ENCODE results near the gene NRG3. TPM values are rescaled to one million over a fixed set of nuclear protein-coding genes. Genes with fewer than 3 reads are reported as not detected.

Gene NRG3
- total and polyA plus RNA-seq, 11 donors = 0.11 to 0.41 (median 0.27) TPM; not detected in 7

DNA sequence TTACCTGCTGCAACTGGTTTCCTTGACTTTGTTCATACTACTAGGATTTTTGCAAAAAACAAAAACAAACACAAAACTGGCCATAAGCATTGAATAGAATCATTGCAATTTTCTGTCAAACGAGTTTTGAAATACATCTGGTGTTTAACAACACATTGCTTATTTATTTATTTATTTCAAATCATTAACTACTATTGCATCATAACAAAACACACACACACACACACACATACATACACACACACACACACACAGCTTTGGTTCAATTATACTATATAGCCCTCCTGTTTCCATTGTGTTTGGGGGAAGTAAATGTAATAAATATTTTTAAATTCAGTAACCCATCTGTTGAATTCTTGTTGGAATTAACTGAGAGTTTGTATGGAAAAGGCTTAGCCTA, 43.8 kb downstream of the NRG3 start:
- no peak overlapping the region for H3K27ac ChIP-seq
- DNase-seq = no peak
- H3K4me3 ChIP-seq = no peak overlapping the region
- TF ChIP-seq, protein P1, sequence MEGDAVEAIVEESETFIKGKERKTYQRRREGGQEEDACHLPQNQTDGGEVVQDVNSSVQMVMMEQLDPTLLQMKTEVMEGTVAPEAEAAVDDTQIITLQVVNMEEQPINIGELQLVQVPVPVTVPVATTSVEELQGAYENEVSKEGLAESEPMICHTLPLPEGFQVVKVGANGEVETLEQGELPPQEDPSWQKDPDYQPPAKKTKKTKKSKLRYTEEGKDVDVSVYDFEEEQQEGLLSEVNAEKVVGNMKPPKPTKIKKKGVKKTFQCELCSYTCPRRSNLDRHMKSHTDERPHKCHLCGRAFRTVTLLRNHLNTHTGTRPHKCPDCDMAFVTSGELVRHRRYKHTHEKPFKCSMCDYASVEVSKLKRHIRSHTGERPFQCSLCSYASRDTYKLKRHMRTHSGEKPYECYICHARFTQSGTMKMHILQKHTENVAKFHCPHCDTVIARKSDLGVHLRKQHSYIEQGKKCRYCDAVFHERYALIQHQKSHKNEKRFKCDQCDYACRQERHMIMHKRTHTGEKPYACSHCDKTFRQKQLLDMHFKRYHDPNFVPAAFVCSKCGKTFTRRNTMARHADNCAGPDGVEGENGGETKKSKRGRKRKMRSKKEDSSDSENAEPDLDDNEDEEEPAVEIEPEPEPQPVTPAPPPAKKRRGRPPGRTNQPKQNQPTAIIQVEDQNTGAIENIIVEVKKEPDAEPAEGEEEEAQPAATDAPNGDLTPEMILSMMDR (IDR thresholded peaks at IDR 0.05) = no peak
- TF ChIP-seq POLR2A (IDR thresholded peaks at IDR 0.05) = no peak
- ATAC-seq = no peak
- WGBS, 4 donors = 58 to 70% (median 62%) methylated on average over 1 of the region's 1 CpG
- H3K27me3 ChIP-seq = no peaks in the 10 kb centered on the region
- no peaks in the 10 kb centered on the region for H3K4me1 ChIP-seq
- intact Hi-C loops (cut with DNase I) = no loop called here
- no peaks in the 10 kb centered on the region for H3K36me3 ChIP-seq
- H3K9me3 ChIP-seq = no peaks in the 10 kb centered on the region

DNA sequence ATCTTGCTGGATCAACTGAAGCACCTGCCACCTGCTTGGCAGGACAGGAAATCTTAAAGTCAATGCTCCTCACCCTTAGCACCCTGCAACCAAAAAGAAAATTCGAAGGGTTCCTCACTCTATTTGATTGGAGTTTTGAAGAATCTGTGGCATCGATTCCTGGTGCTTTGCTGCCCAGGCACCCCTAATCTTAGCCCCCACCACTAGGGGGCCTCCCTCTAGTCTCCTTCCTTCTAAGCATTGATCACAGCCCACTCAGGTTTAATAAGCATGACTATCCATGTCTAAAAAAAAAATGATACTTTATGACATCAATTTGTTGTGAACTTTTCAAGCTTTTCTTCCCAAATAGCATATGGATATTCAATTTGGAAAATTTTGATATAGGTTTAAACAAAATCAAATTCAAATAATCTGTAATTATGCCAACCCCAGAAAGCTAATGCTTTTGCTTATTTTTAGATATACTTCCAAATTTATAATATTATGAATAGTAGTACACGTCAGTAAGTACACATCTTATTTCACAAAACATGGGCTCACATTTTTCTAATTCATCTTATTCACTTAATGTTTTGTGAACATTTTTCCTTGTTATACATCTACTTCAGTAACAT, 45.3 kb downstream of the NRG3 start:
- Histone ChIP-seq H3K27me3 (no peaks in the 10 kb centered on the region), H3K27ac (no peak overlapping the region), H3K9me3 (no peaks in the 10 kb centered on the region), H3K4me1 (no peaks in the 10 kb centered on the region), H3K4me3 (no peak overlapping the region), H3K36me3 (no peaks in the 10 kb centered on the region)
- no peak for TF ChIP-seq POLR2A (IDR thresholded peaks at IDR 0.05)
- TF ChIP-seq, protein P1 (IDR thresholded peaks at IDR 0.05) = peak in 3 of 12 donors; percentile 9 to 32 (median 13)
- no peak for ATAC-seq
- no peak for DNase-seq
- intact Hi-C loops (cut with DNase I) = no loop called here
- 41 to 65% (median 58%) methylated on average over 3 of the region's 3 CpGs for WGBS, 4 donors

DNA sequence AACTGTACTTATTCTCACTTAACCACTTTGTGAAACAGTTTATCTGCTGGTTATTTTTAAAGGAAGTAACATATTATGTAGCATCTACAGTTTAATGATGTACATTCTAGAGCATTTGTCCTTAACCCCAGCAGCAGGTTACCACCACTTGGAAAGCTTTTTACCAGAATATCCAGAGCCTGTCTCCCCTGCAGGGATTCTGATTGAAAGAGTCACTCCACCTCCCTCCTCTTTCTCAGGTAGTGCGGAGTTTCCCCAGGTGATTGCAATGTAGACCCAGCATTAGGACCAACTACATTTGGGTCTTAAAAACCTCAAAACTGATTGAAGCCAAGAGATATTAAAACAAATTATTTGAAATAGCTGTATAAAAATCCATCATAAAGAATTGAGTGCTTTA, 53.1 kb downstream of the NRG3 start:
- Histone ChIP-seq H3K4me1 (no peaks in the 10 kb centered on the region), H3K27me3 (no peaks in the 10 kb centered on the region), H3K36me3 (no peaks in the 10 kb centered on the region), H3K4me3 (no peak overlapping the region), H3K9me3 (no peaks in the 10 kb centered on the region), H3K27ac (no peak overlapping the region)
- intact Hi-C loops (cut with DNase I) = no loop called here
- TF ChIP-seq, protein P1 (IDR thresholded peaks at IDR 0.05) = no peak
- TF ChIP-seq POLR2A (IDR thresholded peaks at IDR 0.05) = no peak
- no peak for ATAC-seq
- 95 to 100% (median 96%) methylated on average over 1 of the region's 1 CpG for WGBS, 4 donors
- DNase-seq = no peak

DNA sequence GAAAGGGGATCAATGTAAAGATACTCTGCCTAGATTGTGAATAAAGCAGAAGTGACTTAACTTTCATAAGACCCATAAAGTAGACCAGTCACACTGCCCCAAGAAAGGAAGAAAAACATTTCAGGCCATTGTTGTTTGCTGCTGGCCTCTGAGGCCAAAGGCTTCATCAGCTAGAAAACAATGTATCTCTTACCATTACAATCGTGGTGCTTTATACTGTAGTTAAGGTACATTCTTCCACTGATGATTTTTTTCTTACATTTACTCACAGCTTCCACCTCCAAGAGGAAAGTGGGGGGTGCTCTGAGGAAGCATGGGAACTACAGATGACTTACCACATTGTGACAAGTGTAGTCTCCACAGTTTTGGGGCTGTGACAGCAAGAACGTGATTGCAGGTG, 68.6 kb downstream of the NRG3 start:
- H3K4me1 ChIP-seq = no peaks in the 10 kb centered on the region
- DNase-seq = no peak
- ATAC-seq = no peak
- H3K27me3 ChIP-seq = no peaks in the 10 kb centered on the region
- no peaks in the 10 kb centered on the region for H3K9me3 ChIP-seq
- TF ChIP-seq POLR2A (IDR thresholded peaks at IDR 0.05) = no peak
- TF ChIP-seq, protein P1 (IDR thresholded peaks at IDR 0.05) = no peak
- no peaks in the 10 kb centered on the region for H3K36me3 ChIP-seq
- H3K4me3 ChIP-seq = no peak overlapping the region
- no peak overlapping the region for H3K27ac ChIP-seq
- intact Hi-C loops (cut with DNase I) = no loop called here
- WGBS, 4 donors = 62 to 79% (median 68%) methylated on average over 2 of the region's 2 CpGs
